GM12891 (cell line): ENCODE results near the gene PRKCI.
A peak's percentile ranks its signal among the peaks of the same experiment; 100 is the strongest.

ENCODE experiments used
- DNase-seq: peaks from one replicate; pipeline ENCODE4 v3.0.0; 2011; ENCODE audit warnings: low spot score; ENCODE audit not compliant: insufficient read length
- FAIRE-seq: peaks from 2 replicates; lab custom pipeline; 2011; peaks lifted over from hg19 to GRCh38; lab: Jason Lieb, UNC
- PAX5 ChIP-seq: IDR thresholded peaks from 2 replicates; pipeline ENCODE4 v1.6.1; 2011; ENCODE audit warnings: low read length, moderate library complexity, mild to moderate bottlenecking; ENCODE audit not compliant: insufficient read depth, severe bottlenecking
- POLR2A ChIP-seq: IDR thresholded peaks from 2 replicates; pipeline ENCODE4 v1.6.1; 2011; ENCODE audit warnings: low read depth, low read length, control low read depth
- POLR2AphosphoS5 ChIP-seq: IDR thresholded peaks from 2 replicates; pipeline ENCODE4 v1.6.1; 2011; ENCODE audit warnings: low read depth, low read length, control low read depth
- POU2F2 ChIP-seq: IDR thresholded peaks from 2 replicates; pipeline ENCODE4 v1.6.1; 2011; ENCODE audit warnings: low read depth, mild to moderate bottlenecking, control low read depth, low read length, moderate library complexity
- SPI1 ChIP-seq: IDR thresholded peaks from 2 replicates; pipeline ENCODE4 v1.6.1; 2011; ENCODE audit warnings: low read depth, low read length, control low read depth
- TAF1 ChIP-seq: IDR thresholded peaks from 2 replicates; pipeline ENCODE4 v1.6.1; 2011; ENCODE audit warnings: low read depth, low read length, control low read depth

PRKCI gene

DNA sequence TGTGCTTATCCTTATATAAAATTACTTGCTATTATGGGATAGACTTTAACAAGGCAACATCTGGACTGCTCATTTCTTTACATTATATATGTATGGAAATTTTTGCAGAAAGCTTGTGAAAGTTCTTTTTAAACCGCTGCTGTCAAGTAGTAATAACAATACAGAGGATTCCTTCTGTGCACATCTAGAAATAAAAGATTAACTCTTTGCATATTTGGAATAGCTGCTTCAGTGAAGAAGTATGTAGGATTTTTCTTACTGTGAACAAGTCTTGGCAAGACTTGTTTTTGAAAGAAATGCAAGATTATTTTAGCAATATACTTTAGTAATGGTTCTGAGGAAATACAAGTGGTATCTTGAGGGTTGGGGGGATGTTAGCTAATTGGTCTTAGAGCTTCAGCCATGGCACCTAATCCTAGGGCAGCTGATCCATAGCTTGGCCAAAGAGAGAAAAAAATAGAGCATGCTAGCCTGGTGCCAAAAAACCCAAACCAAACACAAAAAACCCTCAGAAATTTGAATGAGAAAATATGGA lies 4.3 kb downstream of the PRKCI start:
- DNase-seq: no peak
- no peak for FAIRE-seq
- TF ChIP-seq PAX5 (no peak), SPI1 (no peak), POLR2AphosphoS5 (no peak)

DNA sequence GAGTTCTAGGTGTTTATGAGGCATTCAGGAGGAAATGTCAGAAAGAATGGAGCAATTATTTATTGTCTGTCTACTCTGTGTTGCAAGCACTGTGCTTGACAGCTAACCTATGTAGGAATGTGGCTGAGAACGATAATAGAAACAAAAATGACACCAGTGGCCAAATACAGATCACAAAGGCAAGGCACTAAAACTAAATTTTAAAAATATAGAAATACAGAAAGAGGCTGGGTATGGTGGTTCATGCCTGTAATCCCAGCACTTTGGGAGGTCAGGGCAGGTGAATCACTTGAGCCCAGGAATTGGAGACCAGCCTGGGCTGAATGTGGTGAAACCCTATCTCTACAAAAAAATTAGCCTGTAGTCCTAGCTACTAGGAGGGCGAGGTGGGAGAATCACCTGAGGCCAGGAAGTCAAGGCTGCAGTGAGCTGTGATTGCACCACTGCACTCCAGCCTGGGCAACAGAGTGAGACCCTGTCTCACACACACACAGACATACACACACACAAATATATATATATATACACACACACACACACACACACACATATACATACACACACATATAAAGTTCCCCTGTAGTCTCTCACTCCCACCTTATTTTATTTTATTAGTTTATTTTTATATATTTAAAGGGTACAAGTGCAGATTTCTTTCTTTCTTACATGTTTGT lies 6.0 kb downstream of the PRKCI start:
- FAIRE-seq: no peak
- DNase-seq: no peak

DNA sequence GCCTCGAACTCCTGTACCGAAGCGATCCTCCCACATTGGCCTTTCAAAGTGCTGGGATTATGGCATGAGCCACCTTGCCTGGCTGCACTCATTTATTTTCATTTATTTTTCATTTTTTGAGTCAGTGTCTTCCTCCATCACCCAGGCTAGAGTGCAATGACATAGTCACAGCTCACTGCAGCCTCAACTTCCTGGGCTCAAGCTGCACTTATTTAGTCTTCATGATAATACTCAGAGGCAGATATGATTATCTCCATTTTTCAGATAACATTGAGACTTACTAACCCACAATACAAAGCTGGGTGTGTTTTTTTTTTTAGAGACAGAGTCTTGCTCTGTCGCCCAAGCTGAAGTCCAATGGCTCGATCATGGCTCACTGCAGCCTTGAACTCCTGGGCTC lies 10.0 kb downstream of the PRKCI start:
- DNase-seq (no peak), FAIRE-seq (peak; percentile 95)
- TF ChIP-seq TAF1 (no peak), POU2F2 (no peak), SPI1 (no peak), PAX5 (no peak), POLR2AphosphoS5 (no peak), POLR2A (no peak)

More for the DNA sequence above, 6.0 kb downstream of the PRKCI start:
- TF ChIP-seq POU2F2 (no peak), POLR2A (no peak), POLR2AphosphoS5 (no peak), TAF1 (no peak), PAX5 (no peak), SPI1 (no peak)

DNA sequence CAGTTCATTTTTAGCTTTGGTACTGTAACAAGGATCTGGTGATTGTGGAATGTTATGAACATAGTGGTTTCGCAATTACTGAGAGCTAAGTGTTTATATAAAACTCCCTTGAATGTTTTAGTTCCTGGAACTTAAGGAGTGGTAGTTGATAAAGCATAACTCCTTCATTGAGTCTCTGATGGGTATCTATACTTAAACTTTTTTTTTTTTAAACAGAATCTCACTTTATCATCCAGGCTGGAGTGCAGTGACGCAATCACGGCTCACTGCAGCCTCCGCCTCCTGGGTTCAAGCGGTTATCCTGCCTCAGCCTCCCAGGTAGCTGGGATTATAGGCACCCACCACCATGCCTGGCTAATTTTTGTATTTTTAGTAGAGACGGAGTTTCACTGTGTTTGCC lies 11.3 kb downstream of the PRKCI start:
- DNase-seq (no peak), FAIRE-seq (no peak)
- TF ChIP-seq PAX5 (no peak), POU2F2 (no peak), TAF1 (no peak), POLR2AphosphoS5 (no peak), POLR2A (no peak), SPI1 (no peak)

DNA sequence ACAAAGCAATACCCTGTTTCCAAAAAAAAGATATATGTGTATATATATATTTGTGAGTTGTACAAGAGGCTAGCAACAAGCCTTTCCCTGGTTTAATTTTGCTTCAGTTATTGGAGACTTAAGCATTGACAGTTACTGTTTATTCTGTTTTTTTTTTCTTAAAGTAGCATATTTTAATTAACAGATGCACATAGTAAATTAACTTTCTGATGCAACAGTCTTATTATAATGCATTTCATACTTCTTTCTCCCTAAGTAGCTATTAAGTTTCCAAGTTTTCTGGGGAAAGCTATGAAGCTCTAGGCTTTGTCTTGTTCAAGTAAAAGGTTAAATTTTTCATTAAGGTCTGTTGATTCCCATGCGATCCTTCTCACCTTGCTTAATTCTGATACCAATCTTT lies 17.9 kb downstream of the PRKCI start:
- FAIRE-seq (no peak), DNase-seq (no peak)
- no peak for TF ChIP-seq POLR2AphosphoS5
- TF ChIP-seq PAX5: no peak
- no peak for TF ChIP-seq POLR2A
- no peak for TF ChIP-seq POU2F2
- no peak for TF ChIP-seq SPI1
- TF ChIP-seq TAF1: no peak

DNA sequence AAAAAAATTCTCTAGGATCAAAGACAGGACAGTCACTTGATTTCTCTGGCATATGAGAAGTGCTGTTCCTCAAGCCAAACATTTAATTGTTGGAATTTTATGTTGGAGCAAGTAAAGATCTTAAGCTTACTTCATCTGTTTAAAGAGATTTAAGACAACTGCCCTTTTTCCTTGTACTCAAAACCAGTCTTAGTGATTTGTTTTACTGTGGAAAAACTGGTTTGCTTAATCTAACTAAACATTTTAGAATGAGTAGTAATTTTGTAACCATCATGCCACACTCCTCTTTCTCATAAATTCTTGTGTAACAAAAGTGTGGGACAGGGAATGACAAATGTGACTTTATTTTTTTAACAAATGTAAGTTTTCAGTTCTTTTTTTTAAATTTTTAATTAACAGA lies 18.4 kb downstream of the PRKCI start:
- TF ChIP-seq POLR2AphosphoS5: no peak
- TF ChIP-seq PAX5: no peak
- TF ChIP-seq POU2F2: no peak
- TF ChIP-seq POLR2A: no peak
- no peak for TF ChIP-seq TAF1
- TF ChIP-seq SPI1: no peak
- no peak for FAIRE-seq
- DNase-seq: no peak

DNA sequence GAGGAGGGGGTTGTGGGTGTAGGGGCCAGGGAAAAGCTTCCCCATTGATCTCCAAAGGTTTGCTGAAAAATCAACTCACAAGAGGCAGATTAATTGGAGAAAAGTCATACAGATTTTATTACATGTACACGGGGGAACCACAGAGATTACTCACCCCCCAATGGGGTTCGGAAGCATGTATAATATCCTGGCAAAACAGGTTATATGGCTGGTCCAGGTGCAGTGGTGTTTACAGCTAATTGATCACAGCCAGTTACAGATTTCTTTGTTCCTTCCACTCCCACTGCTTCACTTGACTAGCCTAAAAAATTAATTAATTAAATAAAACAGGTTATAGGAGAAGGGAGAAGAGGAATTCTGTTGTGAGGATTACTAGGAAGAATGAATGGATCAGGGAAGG lies 22.4 kb downstream of the PRKCI start:
- no peak for FAIRE-seq
- no peak for DNase-seq
- no peak for TF ChIP-seq POLR2AphosphoS5
- TF ChIP-seq SPI1: no peak
- TF ChIP-seq POU2F2: no peak
- TF ChIP-seq PAX5: no peak
- no peak for TF ChIP-seq TAF1
- no peak for TF ChIP-seq POLR2A

DNA sequence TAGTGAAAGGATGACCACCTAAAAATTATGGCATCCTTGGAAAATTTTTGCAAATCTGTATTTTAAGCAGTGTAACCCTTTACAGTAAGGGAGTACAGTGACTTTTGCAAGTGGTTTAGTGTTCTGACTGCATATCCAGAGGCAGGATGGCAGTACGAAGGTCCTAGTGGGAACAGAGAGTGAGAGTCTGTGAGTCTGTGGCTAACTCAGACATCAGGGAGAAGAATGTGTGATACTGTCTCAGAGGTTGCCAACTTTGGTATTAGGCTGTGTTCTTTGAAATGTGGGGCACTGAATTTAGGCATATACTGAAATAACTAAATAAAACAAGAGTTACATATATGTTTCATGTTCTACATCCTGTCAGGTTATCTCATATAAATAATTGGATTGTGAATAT lies 25.7 kb downstream of the PRKCI start:
- no peak for DNase-seq
- FAIRE-seq: peak; percentile 66

DNA sequence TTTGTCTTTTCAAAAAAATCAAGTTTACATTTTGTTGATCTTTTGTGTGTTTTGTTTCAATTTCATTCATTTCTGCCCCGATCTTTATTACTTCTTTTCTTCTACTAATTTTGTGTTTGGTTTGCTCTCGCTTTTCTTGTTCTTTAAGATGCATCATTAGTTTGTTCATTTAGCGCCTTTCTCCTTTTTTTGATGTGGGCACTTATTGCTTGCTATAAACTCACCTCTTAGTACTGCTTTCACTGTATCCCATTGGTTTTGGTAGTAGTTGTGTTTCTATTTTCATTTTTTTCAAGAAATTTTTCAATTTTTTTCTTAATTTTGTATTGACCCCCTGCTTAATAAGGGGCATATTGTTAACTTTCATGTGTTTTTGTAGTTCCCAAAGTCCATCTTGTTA lies 34.4 kb downstream of the PRKCI start:
- DNase-seq: no peak
- FAIRE-seq: no peak
- TF ChIP-seq POLR2AphosphoS5 (no peak), TAF1 (no peak), POU2F2 (no peak), POLR2A (no peak), PAX5 (no peak), SPI1 (no peak)

More for the DNA sequence above, 25.7 kb downstream of the PRKCI start:
- TF ChIP-seq POLR2AphosphoS5 (no peak), SPI1 (no peak), POU2F2 (no peak), TAF1 (no peak), PAX5 (no peak), POLR2A (no peak)

DNA sequence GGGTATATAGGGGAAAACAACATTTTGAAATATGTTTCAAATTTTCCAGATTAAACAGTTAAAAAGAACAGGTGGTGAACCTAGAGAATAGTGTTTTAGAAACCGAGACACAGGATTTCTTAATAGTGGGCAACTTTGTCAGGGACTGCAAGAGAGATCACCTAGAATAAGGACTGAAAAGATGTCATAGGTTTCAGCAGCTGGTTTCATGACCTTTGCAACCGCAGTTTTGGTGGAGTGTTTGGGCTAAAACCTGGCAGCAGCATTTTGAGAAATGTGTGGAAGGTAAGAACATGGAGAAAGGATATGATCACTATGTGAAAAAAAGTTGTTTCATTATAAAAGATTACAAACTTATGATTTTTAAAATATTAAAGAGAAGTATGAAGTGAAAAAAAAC lies 34.9 kb downstream of the PRKCI start:
- no peak for DNase-seq
- peak; percentile 28 for FAIRE-seq
- no peak for TF ChIP-seq PAX5
- no peak for TF ChIP-seq TAF1
- TF ChIP-seq POU2F2: no peak
- TF ChIP-seq SPI1: no peak
- TF ChIP-seq POLR2AphosphoS5: no peak
- no peak for TF ChIP-seq POLR2A
